ENCODE results near the gene ARHGAP24.
"Not testable (repeated sequence)": the region's sequence is repeated elsewhere in the genome, so short reads cannot be mapped to it uniquely, and the experiment has no call there.

Gene ARHGAP24

DNA sequence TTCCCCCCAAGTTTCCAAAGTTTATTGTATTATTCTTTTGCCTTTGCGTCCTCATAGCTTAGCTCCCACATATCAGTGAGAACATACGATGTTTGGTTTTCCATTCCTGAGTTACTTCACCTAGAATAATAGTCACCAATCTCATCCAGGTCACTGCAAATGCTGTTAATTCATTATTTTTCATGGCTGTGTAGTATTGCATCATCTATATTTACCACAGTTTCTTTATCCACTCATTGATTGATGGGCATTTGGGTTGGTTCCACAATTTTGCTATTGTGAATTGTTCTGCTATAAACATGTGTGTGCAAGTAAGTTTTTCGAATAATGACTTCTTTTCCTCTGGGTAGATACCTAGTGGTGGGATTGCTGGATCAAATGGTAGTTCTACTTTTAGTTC is 43.6 kb downstream of the ARHGAP24 start:
- not testable (repeated sequence) for DNase-seq (ENCODE audit: low spot score)

DNA sequence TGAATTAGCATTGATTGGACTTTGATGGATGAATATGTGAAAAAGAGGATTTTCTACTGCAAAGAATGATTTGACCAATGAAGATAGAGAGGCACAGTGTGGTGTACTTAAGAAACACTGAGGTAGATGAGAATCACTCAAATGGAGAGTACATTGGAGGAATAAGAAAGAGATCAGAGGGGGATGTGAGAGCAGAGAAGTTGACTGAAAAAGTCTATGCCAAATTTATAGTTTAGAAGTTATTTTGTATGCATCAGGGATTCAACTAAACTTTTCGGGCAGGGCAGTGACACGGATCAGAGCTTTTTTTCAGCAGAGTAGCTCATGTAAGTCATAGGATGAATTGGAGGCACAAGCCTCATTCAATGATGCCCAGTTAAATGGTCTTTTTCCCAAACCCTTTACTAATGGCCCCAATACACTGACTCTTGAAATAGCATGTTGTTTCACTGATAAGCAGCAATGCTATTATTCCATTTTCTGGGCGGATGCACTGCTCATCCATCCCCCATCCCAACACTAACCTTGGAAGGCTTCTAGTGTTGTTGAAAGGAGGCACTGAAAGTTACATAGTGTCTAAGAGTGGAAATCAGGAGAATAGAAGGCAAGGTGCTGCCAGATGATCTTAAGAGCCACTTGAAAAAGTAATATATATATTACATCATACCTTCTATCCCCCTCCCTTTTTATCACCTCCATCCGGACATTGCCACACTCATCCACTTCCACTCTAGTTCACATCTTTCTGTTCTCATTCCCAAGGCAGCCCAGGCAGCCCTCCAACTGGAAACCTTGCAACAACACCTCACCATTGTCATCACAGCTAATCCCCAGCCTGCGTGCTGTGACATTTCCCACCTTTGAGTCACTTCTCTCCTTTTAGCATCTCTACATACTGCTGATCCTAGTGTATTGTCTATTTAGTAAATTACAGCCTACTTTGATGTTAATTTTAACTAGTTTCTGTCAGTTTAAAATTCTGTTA is 46.1 kb downstream of the ARHGAP24 start:
- DNase-seq (ENCODE audit: low spot score): no peak

DNA sequence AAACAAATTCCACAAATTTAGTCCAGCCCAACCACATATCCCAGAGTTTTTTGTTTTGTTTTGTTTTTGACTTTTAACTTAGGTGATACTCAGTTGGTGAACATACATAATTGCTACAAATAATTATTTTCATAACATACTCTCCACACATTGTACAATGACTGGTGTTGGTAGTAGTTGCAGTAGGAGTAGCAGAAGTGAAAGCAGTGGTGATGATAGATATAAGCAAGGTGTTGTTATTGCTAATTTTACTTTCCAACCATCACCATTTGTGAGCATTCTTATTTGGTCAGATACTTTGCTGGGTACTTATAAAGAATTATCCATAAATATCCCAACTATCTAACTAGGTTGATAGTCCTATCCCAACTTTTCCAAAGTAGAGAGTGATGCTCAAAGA is 47.3 kb downstream of the ARHGAP24 start:
- no peak for DNase-seq (ENCODE audit: low spot score)

GRCh38 chr4:85522836-85523235 is 47.9 kb downstream of the ARHGAP24 start:
- DNase-seq (ENCODE audit: low spot score): no peak

- no peak for DNase-seq (ENCODE audit: low spot score)
Observed at GRCh38 chr4:85527815-85528214, 52.9 kb downstream of the ARHGAP24 start.

DNA sequence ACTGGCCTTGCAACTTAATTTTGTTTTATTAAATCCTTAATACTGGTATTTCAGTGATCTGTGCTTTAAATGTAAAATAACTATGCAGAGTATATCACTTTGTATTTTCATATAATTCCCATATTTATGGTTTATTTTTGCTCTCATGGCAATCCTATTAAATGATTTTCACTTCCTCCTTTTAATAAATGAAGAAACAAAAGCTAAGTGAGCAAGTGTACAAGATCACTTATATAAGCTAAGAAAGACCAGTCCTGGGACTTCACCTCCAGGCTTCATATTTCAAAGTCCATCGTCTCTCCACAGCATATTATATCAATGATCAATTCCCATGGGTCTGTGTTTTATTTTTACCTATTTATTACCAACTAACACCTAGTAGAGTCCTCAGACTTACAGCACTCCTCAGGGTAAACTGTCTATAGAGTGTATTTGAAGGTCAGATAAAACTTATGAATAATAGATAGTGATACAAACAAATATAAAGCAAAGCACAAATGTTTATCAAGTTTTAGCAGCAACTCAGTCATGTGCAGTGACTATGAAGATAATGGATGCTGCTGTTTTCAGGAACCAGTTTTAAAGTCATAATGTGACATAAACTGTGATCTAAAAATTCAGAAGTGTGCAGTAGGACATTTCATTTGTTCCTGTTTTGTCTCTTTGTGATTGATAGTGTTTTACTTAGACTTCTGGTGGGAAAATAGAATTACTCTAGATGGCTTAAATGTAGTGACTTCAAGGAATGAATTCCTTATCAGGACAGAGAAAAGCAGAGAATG is 56.8 kb downstream of the ARHGAP24 start:
- DNase-seq (ENCODE audit: low spot score): no peak

- DNase-seq (ENCODE audit: low spot score): no peak
Observed at GRCh38 chr4:85534120-85534519, 59.2 kb downstream of the ARHGAP24 start.

DNA sequence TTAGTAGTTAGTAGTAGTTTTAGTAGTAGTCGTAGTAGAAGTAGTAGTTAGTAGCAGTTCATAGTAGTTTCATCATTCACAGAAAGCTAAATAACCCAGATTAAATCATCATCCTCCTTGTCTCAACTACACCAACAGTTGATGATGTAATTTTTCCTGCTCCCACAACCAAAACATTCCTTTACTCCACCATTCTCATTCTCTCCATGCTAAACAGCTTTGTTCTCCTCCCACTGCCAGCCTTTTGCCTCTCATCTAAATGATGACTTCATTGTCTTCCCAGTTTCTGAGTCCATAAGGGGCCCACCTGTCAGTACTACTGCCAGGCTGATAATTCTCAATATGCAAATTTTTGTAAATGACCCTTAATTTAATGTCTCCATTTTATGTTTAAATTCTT is 68.9 kb downstream of the ARHGAP24 start:
- DNase-seq (ENCODE audit: low spot score): no peak

DNA sequence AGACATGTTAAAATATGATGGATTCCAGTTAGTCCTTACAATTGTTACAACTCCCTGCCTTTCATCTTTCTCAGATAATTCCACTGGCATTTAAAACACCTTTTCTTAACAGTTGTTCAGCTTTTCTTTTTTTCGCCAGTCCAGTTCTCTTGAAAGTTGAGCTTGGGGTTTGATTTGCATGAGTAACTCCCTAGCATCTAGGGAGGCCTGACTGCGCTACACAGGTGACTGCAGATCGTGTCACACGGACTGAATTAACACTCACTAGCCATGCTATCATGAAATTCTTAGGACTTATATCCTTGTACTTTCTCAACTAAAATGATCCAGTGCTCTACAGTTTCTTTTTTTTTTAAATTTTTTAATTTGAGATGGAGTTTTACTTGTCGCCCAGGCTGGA is 69.8 kb downstream of the ARHGAP24 start:
- DNase-seq (ENCODE audit: low spot score): no peak

DNA sequence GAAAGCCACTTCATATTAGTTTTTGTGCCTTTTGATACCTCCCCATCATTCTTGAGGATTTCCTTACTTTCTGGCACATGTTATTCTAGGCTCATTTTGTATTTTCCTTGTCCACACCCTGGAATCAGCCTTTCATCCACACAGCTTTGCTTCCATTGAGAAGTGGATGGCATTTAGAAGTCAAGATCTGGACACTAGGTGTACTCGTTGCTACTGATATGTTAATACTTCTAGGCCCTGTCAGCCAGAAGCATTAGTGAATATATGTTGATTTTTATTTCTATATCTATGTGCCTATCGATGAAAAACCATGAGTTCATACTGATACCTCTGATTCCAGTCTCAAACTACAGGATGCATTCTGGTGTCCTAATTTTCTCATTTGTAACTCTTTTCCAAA is 73.2 kb downstream of the ARHGAP24 start:
- no peak for DNase-seq (ENCODE audit: low spot score)

GRCh38 chr4:85548841-85549240 is 73.9 kb downstream of the ARHGAP24 start:
- no peak for DNase-seq (ENCODE audit: low spot score)

DNA sequence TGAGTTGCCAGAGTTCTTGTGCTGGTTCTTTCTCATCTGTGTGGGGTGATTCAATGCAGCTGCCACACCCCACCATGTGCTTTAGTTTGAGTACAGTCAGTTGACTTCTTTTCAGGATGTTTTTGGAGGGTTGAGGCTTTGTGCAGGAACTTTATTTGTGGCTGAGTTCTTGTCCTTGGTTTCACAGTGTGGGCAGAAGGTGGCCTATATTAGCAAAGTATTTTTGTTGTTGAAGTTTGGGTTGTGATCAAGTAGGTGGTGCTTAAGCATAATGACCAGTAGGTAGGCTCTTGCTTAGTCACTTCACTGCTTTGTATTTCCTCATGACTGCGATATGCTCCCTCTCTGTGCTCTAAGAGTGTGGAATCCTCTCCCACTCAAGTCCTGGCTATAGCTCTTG is 80.3 kb downstream of the ARHGAP24 start:
- no peak for DNase-seq (ENCODE audit: low spot score)

DNA sequence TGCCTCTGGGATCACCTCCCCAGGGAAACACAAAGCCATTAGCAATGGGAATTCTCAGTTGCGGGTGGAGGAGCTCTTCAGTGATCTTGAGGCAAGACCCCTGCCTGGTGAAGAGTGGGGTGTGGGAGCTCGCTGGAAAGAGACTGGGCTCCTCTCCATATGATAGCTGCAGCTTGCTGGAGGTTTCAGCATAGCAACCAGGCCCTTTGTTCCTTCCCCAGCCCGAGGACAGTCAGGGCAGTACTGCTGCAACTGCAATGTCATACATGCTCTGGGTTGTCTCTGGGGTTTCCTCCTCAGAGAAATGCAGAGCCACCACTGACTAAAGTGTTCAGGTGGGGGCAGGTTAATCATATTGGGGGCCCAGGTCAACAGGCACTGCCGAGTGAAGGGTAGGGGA is 81.3 kb downstream of the ARHGAP24 start:
- DNase-seq (ENCODE audit: low spot score): no peak

- DNase-seq (ENCODE audit: low spot score): no peak
Observed at GRCh38 chr4:85557016-85557901, 82.3 kb downstream of the ARHGAP24 start.

DNA sequence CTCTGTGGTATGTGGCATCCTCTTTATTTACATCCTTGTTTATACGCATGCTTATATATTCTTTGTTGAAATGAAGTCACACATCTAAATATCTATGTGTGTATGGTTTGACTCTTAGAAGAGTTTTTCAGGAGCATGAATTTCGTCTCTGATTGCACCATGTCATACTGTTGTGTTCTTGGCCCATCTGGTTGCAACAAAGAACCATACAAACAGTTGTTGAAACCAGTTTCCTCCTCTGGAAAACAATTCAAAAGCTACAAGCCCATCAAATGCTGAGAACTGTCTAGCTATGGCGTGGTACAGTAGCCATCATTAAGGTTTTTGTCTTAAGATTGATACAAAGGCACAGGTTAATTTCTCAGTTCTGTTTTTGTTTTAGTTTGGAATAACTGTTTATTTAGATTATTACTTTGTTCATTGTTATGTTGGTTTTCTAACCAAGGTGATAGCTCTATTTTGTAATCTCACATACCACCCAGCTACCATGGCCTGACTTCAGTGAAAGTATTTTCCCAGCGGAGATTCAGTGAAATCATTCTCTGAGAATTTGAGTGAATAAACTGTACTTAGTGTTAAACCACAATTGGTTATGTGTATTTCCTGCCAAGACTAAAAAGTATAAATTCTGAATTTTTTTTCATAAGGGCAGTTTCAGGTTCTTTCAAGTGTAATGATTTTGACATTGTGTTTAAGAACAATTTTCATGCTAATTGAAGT is 91.0 kb downstream of the ARHGAP24 start:
- no peak for DNase-seq (ENCODE audit: low spot score)

DNA sequence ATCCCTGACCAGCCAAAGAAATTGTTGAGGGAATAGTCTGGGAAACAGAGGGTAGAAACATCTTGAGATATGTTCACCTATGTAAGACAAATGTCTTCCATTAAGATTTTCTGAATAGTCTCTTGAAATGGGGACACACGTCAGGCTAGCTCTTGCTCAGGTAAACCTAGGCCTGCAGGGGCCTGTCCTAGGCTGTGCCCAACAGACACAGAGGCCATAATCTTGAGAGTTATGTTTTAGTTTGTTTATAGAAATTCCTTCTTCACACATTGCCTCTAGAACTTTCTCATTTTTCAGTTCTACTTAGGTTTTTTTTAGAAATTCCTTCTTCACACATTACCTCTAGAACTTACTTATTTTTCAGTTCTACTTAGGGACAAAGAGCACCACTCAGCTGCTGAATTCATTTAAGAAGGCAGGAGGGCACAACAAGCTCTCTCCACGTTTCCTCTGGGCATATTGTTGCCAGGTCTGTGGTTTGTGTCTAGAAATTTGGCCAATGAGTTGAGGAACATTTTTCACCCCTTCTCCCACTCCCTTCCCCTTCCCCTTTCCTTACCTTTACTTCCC is 94.9 kb downstream of the ARHGAP24 start:
- no peak for DNase-seq (ENCODE audit: low spot score)

- no peak for DNase-seq (ENCODE audit: low spot score)
Observed at GRCh38 chr4:85570388-85570787, 95.4 kb downstream of the ARHGAP24 start.

DNA sequence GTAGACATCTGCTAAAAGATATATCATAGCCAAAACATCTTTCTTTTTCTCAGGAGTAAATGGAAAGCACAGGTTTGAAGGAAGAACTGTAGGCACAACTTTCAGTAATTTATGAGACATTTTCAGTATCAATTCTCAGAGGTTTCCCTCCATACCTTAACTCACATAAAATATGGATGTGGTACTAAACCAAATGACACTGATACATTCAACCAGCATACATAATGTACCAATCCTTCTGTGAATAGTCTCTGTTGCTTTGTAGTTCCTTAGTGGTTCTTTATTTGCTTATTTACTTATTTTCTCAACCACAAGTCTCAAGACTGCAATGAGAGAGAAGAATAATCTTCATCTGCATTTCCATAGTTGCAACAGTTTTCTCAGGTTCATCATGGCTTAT is 96.1 kb downstream of the ARHGAP24 start:
- no peak for DNase-seq (ENCODE audit: low spot score)

- DNase-seq (ENCODE audit: low spot score): no peak
Observed at GRCh38 chr4:85573270-85573669, 98.3 kb downstream of the ARHGAP24 start.

GRCh38 chr4:85577307-85577706 is 102.4 kb downstream of the ARHGAP24 start:
- no peak for DNase-seq (ENCODE audit: low spot score)

DNA sequence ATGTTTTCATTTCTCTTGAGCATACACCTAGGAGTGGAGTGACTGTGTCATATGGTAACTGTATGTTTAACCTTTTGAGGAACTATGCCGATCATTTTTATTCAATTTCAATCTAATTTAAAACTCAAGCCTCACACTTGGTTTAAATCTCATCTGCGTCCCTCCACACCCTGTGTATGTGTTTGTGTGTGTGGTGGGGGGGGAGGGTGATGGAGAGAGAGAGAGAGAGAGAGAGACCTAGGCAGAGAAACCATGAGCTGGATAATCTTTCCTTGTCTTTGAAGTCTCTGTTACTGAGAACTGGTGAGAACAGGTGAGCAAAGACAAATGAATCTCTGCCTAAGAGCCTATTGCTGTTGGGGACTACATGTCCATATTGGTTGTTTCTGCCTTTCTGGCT is 105.0 kb downstream of the ARHGAP24 start:
- DNase-seq (ENCODE audit: low spot score): no peak
